ENCODE data around the gene NDUFB4. TPM values are rescaled to one million over a fixed set of nuclear protein-coding genes. Genes with fewer than 3 reads are reported as not detected.

Gene NDUFB4
- total and polyA plus RNA-seq, 9 of the 15 experiments (the other 6 are each of a cell fraction or from before 2014, with no cell fraction given) = 124 to 670 (median 227) TPM

- no peak for TF ChIP-seq POLR3G (IDR thresholded peaks at IDR 0.05; ENCODE audit: extremely low read depth, insufficient read length, insufficient replicate concordance)
- no peak for TF ChIP-seq NONO (IDR thresholded peaks at IDR 0.05; ENCODE audit: low read depth in 2 of 2, low read length in 1 of 2)
- TF ChIP-seq DNMT1 (IDR thresholded peaks at IDR 0.05) = no peak
- TF ChIP-seq ARID4B (CRISPR knock-in tag; IDR thresholded peaks at IDR 0.05) = no peak
- TF ChIP-seq JUN (IDR thresholded peaks at IDR 0.05; ENCODE audit: borderline replicate concordance, low read depth, low read length) = no peak
- no peak for TF ChIP-seq JUN (CRISPR knock-in tag; IDR thresholded peaks at IDR 0.05; ENCODE audit: borderline replicate concordance)
- TF ChIP-seq YY1 (IDR thresholded peaks at IDR 0.05; ENCODE audit: borderline replicate concordance in 1 of 3, control insufficient read depth in 1 of 3, extremely low read depth in 1 of 3, insufficient read depth in 3 of 3, insufficient read length in 1 of 3, insufficient replicate concordance in 2 of 3, low read depth in 1 of 3, low read length in 2 of 3) = peak in 1 of 3 experiments; percentile 63
- TF ChIP-seq SIRT6 (IDR thresholded peaks at IDR 0.05; ENCODE audit: low read depth, low read length) = no peak
- TF ChIP-seq MCM5 (IDR thresholded peaks at IDR 0.05; ENCODE audit: low read depth) = no peak
- TF ChIP-seq HDAC8 (tag; IDR thresholded peaks at IDR 0.05) = no peak
- TF ChIP-seq KLF1 (tag; IDR thresholded peaks at IDR 0.05) = no peak
- no peak for TF ChIP-seq ZNF23 (CRISPR knock-in tag; IDR thresholded peaks at IDR 0.05)
- TF ChIP-seq ZFP30 (CRISPR knock-in tag; IDR thresholded peaks at IDR 0.05; ENCODE audit: borderline replicate concordance) = no peak
- no peak for TF ChIP-seq ZNF121 (CRISPR knock-in tag; conservative IDR thresholded peaks at IDR 0.05)
- TF ChIP-seq, protein P1, sequence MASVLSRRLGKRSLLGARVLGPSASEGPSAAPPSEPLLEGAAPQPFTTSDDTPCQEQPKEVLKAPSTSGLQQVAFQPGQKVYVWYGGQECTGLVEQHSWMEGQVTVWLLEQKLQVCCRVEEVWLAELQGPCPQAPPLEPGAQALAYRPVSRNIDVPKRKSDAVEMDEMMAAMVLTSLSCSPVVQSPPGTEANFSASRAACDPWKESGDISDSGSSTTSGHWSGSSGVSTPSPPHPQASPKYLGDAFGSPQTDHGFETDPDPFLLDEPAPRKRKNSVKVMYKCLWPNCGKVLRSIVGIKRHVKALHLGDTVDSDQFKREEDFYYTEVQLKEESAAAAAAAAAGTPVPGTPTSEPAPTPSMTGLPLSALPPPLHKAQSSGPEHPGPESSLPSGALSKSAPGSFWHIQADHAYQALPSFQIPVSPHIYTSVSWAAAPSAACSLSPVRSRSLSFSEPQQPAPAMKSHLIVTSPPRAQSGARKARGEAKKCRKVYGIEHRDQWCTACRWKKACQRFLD (CRISPR knock-in tag; IDR thresholded peaks at IDR 0.05) = no peak
These were observed at the start of gene NDUFB4 (continued) for GRCh38 chr3:120596116-120596852.

Data from K562 (cell line).